Mucosa of descending colon (tissue), 3 donors: ENCODE data around the gene DDX55. TPM values are rescaled to one million over a fixed set of nuclear protein-coding genes. Genes with fewer than 3 reads are reported as not detected.

Experiments
- ATAC-seq: fragments of 200-7000 bp; cut with Tn5 transposase; one replicate; pipeline ENCODE4 v1.9.1; 2020; ENCODE audit warnings: mild to moderate bottlenecking, moderate library complexity
- DNase-seq, 3 donors: peaks; one replicate each; pipeline ENCODE4 v3.0.0-alpha.2; 2020
- H3K36me3 ChIP-seq: fragments of 200-600 bp; one replicate; pipeline ENCODE4 v1.8.0; 2021; ENCODE audit warnings: low read depth, mild to moderate bottlenecking
- H3K4me1 ChIP-seq: fragments of 200-600 bp; one replicate; pipeline ENCODE4 v1.8.0; 2021; ENCODE audit warnings: low read depth, mild to moderate bottlenecking
- H3K4me3 ChIP-seq: fragments of 200-600 bp; one replicate; pipeline ENCODE4 v1.8.0; 2021; ENCODE audit warnings: mild to moderate bottlenecking
- H3K9me3 ChIP-seq: fragments of 200-600 bp; one replicate; pipeline ENCODE4 v1.8.0; 2021; ENCODE audit warnings: mild to moderate bottlenecking
- intact Hi-C, 2 donors: fragments of 100-400 bp; cut with DNase I in 1 of 2; cut with micrococcal nuclease in 1 of 2; formaldehyde crosslinking; loops; one replicate each; pipeline versions ENCODE4 v1.11.0 to v1.11.1; 2022; cut with DNase I, micrococcal nuclease
- total RNA-seq, 3 donors: library from RNA; stranded (reverse); fragmentation: NEBNext Ultra II Directional in 2 of 3; extraction: Animal tissue kit (Norgen Biotek cat#: 25700) in 2 of 3; gene quantifications; one replicate each; pipeline versions ENCODE4 v1.2.1 to v1.2.4, GENCODE V29; 2021 to 2023
- TF ChIP-seq, protein P1 (sequence below): fragments of 200-600 bp; IDR thresholded peaks from one replicate; pipeline ENCODE4 v1.8.0; 2022; ENCODE audit warnings: antibody characterized with exemption, mild to moderate bottlenecking
- donor health status: DM: no; HTN: no; CAD: no; lungs with moderate emphysema.
- donor health status: DM: no; HTN: no; CAD: no.
- donor health status: DM: no; HTN: yes; CAD: no.

Gene DDX55
- total RNA-seq, 3 donors from 2014 or later = 16.0 to 17.2 (median 16.8) TPM

DNA sequence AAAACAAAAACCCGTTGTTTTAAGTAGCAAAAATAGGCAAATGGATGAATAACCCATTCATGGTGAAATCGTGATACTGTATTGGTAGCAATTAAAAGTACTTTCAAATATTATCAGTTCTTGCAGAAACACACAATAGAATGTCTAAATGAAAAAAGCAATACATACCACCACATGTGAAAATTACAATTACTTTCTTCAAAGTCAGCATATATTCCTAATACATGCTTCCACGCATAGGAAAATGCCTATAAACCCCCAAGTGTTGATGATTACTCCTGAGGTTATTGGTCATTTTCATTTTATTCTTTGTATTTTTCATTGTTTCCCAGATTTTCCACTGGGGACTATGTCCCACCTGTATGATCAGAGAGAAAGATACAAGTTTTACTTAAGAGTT, 15.2 kb downstream of the DDX55 start:
- peaks cover 13% of the 10 kb centered on the region for H3K36me3 ChIP-seq
- TF ChIP-seq, protein P1, sequence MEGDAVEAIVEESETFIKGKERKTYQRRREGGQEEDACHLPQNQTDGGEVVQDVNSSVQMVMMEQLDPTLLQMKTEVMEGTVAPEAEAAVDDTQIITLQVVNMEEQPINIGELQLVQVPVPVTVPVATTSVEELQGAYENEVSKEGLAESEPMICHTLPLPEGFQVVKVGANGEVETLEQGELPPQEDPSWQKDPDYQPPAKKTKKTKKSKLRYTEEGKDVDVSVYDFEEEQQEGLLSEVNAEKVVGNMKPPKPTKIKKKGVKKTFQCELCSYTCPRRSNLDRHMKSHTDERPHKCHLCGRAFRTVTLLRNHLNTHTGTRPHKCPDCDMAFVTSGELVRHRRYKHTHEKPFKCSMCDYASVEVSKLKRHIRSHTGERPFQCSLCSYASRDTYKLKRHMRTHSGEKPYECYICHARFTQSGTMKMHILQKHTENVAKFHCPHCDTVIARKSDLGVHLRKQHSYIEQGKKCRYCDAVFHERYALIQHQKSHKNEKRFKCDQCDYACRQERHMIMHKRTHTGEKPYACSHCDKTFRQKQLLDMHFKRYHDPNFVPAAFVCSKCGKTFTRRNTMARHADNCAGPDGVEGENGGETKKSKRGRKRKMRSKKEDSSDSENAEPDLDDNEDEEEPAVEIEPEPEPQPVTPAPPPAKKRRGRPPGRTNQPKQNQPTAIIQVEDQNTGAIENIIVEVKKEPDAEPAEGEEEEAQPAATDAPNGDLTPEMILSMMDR = no peak

GRCh38 chr12:123617580-123617979, 15.7 kb downstream of the DDX55 start:
- Histone ChIP-seq H3K36me3 (peaks cover 13% of the 10 kb centered on the region), H3K4me3 (no peak overlapping the region), H3K9me3 (no peaks in the 10 kb centered on the region), H3K4me1 (no peaks in the 10 kb centered on the region)
- intact Hi-C loops = no loop called here
- TF ChIP-seq, protein P1 = no peak
- ATAC-seq = no peak
- DNase-seq = no peak

More for the DNA sequence above, 15.2 kb downstream of the DDX55 start:
- no peak overlapping the region for H3K4me3 ChIP-seq
- DNase-seq (no peak), ATAC-seq (no peak)
- no peaks in the 10 kb centered on the region for H3K4me1 ChIP-seq
- intact Hi-C loops = no loop called here
- no peaks in the 10 kb centered on the region for H3K9me3 ChIP-seq

- no peak overlapping the region for H3K4me3 ChIP-seq
- TF ChIP-seq, protein P1 = no peak
- DNase-seq (no peak), ATAC-seq (no peak)
- no peaks in the 10 kb centered on the region for H3K4me1 ChIP-seq
- no peaks in the 10 kb centered on the region for H3K9me3 ChIP-seq
- intact Hi-C loops = no loop called here
- H3K36me3 ChIP-seq = peaks cover 6% of the 10 kb centered on the region
These were observed 19.2 kb downstream of the DDX55 start for GRCh38 chr12:123621101-123621500.

GRCh38 chr12:123621619-123622530, 20.0 kb downstream of the DDX55 start:
- no peak overlapping the region for H3K4me3 ChIP-seq
- no peaks in the 10 kb centered on the region for H3K4me1 ChIP-seq
- ATAC-seq (no peak), DNase-seq (no peak)
- TF ChIP-seq, protein P1 = no peak
- intact Hi-C loops = no loop called here
- H3K9me3 ChIP-seq = no peaks in the 10 kb centered on the region
- H3K36me3 ChIP-seq = peaks cover 6% of the 10 kb centered on the region

- DNase-seq = peak; percentile 97 to 98 (median 98)
- ATAC-seq = peak; percentile 100
- intact Hi-C loops = no loop called here
- Histone ChIP-seq H3K9me3 (no peaks in the 10 kb centered on the region), H3K36me3 (no peaks in the 10 kb centered on the region), H3K4me1 (peaks cover 11% of the 10 kb centered on the region), H3K4me3 (peak within 1 kb of the TSS; percentile 73)
- TF ChIP-seq, protein P1 = no peak
These were observed 31.7 kb downstream of the DDX55 start, which contains the start of the genes EIF2B1 and GTF2H3 for GRCh38 chr12:123633379-123634141. TSS of gene EIF2B1 (minus strand) at chr12:123633686. CDS start at chr12:123633557, 129 bp downstream. TSS of gene GTF2H3 (plus strand) at chr12:123633829. CDS start at chr12:123633860, 31 bp downstream.
